Left lung (tissue), 10 donors: ENCODE results near the gene FRYL. TPM values are rescaled to one million over a fixed set of nuclear protein-coding genes. Genes with fewer than 3 reads are reported as not detected.

Experiments used
- ATAC-seq: fragments of 200-7000 bp; cut with Tn5 transposase; one replicate; pipeline ENCODE4 v1.9.1; 2020; ENCODE audit warnings: moderate library complexity
- DNase-seq, 4 donors: peaks; one replicate each; pipeline ENCODE4 v3.0.0-alpha.2; 2013 to 2020
- H3K27ac ChIP-seq, 2 donors: fragments of 200-600 bp; sonication (generic) in 1 of 2; one replicate each; pipeline versions ENCODE4 v1.5.0 to v1.8.0; 2020 to 2021
- H3K27me3 ChIP-seq, 2 donors: fragments of 200-600 bp; sonication (generic) in 1 of 2; one replicate each; pipeline versions ENCODE4 v1.5.0 to v1.8.0; 2020 to 2021
- H3K36me3 ChIP-seq, 2 donors: fragments of 200-600 bp; sonication (generic) in 1 of 2; one replicate each; pipeline versions ENCODE4 v1.5.0 to v1.8.0; 2020 to 2021
- H3K4me1 ChIP-seq, 2 donors: fragments of 200-600 bp; one replicate each; pipeline ENCODE4 v1.8.0; 2021
- H3K4me3 ChIP-seq, 2 donors: fragments of 200-600 bp; sonication (generic) in 1 of 2; one replicate each; pipeline versions ENCODE4 v1.5.0 to v1.8.0; 2020 to 2021; ENCODE audit warnings: mild to moderate bottlenecking in 1 of 2
- H3K9me3 ChIP-seq, 2 donors: fragments of 200-600 bp; sonication (generic) in 1 of 2; one replicate each; pipeline versions ENCODE4 v1.5.0 to v1.8.0; 2020 to 2021
- intact Hi-C, 2 donors: fragments of 100-400 bp; cut with DNase I; formaldehyde crosslinking; loops; one replicate each; pipeline versions ENCODE4 v1.11.2 to v1.14.2; 2022
- polyA plus RNA-seq, 6 donors: library from polyadenylated mRNA; unstranded; fragments of 120-200 nt; gene quantifications; one replicate each; pipeline ENCODE4 v1.2.1, GENCODE V29; 2013; ENCODE audit not compliant: insufficient read length in 6 of 6
- total RNA-seq, 2 donors: library from RNA; stranded (reverse); fragmentation: NEBNext Ultra II Directional; extraction: Animal tissue kit (Norgen Biotek cat#: 25700); gene quantifications; one replicate each; pipeline ENCODE4 v1.2.1, GENCODE V29; 2021
- TF ChIP-seq, protein P1 (sequence below), 2 donors: fragments of 200-600 bp; sonication (generic) in 1 of 2; IDR thresholded peaks; one replicate each; pipeline versions ENCODE4 v1.5.0 to v1.8.0; 2021; ENCODE audit warnings: antibody characterized with exemption in 2 of 2
- donor health status: DM: no; HTN: yes; CAD: no.
- donor health status: DM: no; HTN: no; CAD: no.

Gene FRYL
- total and polyA plus RNA-seq, 8 donors, result 41.9 to 72.7 (median 50.3) TPM

DNA sequence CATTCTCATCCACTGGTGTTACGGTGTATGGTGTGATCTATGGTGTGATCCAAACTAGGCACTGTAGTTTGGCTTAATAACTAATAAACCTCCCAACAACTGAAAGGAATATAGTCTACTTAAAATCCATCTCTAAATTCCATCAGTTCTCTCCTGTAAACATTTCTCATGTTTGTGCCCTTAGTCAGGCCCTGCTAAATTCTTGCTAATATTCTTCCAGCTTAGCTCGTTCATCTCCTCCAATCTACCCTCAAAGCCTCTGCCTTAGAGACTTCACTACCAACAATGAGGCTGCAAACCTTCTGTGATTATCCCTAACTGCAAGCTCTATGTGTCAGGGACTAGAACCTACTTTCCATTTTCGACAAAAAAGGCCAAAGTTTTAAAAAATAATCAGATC is 261.9 kb downstream of the FRYL start:
- H3K4me1 ChIP-seq, result no peaks in the 10 kb centered on the region
- DNase-seq (no peak), ATAC-seq (no peak)
- intact Hi-C loops, result no loop called here
- no peak overlapping the region for H3K4me3 ChIP-seq
- H3K36me3 ChIP-seq, result peaks cover 0 to 79% of the 10 kb centered on the region in 2 donors
- no peaks in the 10 kb centered on the region for H3K9me3 ChIP-seq
- H3K27me3 ChIP-seq, result no peaks in the 10 kb centered on the region
- TF ChIP-seq, protein P1, sequence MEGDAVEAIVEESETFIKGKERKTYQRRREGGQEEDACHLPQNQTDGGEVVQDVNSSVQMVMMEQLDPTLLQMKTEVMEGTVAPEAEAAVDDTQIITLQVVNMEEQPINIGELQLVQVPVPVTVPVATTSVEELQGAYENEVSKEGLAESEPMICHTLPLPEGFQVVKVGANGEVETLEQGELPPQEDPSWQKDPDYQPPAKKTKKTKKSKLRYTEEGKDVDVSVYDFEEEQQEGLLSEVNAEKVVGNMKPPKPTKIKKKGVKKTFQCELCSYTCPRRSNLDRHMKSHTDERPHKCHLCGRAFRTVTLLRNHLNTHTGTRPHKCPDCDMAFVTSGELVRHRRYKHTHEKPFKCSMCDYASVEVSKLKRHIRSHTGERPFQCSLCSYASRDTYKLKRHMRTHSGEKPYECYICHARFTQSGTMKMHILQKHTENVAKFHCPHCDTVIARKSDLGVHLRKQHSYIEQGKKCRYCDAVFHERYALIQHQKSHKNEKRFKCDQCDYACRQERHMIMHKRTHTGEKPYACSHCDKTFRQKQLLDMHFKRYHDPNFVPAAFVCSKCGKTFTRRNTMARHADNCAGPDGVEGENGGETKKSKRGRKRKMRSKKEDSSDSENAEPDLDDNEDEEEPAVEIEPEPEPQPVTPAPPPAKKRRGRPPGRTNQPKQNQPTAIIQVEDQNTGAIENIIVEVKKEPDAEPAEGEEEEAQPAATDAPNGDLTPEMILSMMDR (IDR thresholded peaks at IDR 0.05), result no peak
- no peak overlapping the region for H3K27ac ChIP-seq

DNA sequence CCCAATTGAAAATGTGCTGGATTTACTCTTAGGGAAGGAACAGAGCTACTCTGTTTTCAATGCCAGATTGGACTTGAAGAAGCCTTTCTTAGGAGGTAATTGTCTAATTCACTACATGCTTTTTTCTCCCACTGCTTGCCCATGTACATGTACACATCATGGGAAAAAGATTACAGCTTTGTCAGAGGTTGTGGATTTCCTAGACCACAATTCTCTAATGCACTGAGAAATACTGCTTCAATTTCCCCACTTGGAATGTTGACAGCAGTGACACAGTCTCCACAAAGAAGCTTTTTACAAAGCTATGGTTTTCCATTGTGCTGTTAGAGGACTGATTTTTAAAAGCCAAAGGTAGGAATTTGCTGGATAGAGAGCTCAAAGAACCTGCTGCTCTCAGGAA is 270.5 kb downstream of the FRYL start:
- DNase-seq, result no peak
- H3K36me3 ChIP-seq, result peaks cover 0 to 93% of the 10 kb centered on the region in 2 donors
- ATAC-seq, result no peak
- no peak overlapping the region for H3K27ac ChIP-seq
- H3K27me3 ChIP-seq, result no peaks in the 10 kb centered on the region
- H3K4me3 ChIP-seq, result no peak overlapping the region
- no peaks in the 10 kb centered on the region for H3K9me3 ChIP-seq
- TF ChIP-seq, protein P1 (IDR thresholded peaks at IDR 0.05), result no peak
- no peaks in the 10 kb centered on the region for H3K4me1 ChIP-seq
- intact Hi-C loops, result no loop called here

DNA sequence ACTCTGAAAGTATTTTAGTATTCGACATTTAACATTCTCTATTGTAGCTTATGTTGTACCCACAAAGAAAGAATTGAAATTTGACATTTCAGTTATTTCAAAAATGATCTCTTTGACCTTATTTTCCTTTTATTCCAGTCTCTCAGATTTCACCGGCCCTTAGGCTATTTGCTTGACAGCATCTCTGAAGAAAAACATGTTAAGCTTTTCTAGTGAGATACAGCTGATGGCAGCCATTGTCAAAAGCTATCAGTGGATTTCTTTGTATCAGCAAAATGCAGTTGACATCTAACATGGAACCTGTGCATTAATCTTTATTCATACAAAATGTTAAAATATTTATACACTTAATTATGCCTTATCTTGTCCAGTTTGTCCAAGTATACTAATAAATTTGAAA is 273.4 kb downstream of the FRYL start:
- ATAC-seq (no peak), DNase-seq (no peak)
- Histone ChIP-seq H3K27me3 (no peaks in the 10 kb centered on the region), H3K27ac (no peak overlapping the region), H3K9me3 (no peaks in the 10 kb centered on the region), H3K4me3 (no peak overlapping the region), H3K36me3 (peaks cover 0 to 66% of the 10 kb centered on the region in 2 donors), H3K4me1 (no peaks in the 10 kb centered on the region)
- TF ChIP-seq, protein P1 (IDR thresholded peaks at IDR 0.05), result no peak
- intact Hi-C loops, result no loop called here

DNA sequence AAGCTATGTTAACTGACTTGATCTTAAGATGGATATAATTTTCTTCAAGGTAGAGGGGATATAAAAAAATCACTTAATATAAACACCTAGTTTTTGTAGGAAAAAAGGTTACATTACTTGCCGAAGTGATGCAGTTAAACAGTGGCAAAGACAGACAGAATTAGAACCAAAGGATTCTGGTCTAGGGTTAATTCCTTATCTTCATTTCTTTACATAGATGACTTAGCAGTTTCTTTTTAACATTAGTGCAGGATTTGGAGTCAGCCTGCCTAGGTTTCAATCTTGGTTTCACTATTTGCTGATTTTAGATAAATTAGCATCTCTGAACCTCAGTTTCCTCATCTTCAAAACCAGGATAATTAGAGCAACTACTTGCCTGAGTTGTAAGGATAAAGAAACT is 275.7 kb downstream of the FRYL start:
- Histone ChIP-seq H3K9me3 (no peaks in the 10 kb centered on the region), H3K4me3 (no peak overlapping the region), H3K27me3 (no peaks in the 10 kb centered on the region), H3K4me1 (no peaks in the 10 kb centered on the region), H3K27ac (no peak overlapping the region), H3K36me3 (peaks cover 0 to 66% of the 10 kb centered on the region in 2 donors)
- TF ChIP-seq, protein P1 (IDR thresholded peaks at IDR 0.05), result no peak
- ATAC-seq (no peak), DNase-seq (no peak)
- intact Hi-C loops, result no loop called here

DNA sequence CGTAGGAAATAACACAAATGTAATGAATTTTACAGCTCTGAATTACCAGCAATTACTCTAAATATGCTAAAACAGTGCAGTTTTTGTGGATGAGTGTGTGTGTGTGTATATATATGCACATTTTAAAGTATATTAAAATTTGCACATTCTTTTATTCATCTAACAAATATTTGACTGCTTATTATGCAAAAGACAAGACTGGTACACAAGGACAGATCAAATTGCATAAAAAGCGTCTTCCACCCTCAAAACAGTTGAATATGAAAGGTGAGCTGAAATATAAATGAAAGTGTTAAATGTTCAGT is 276.1 kb downstream of the FRYL start:
- no peaks in the 10 kb centered on the region for H3K9me3 ChIP-seq
- H3K27ac ChIP-seq, result no peak overlapping the region
- TF ChIP-seq, protein P1 (IDR thresholded peaks at IDR 0.05), result no peak
- H3K4me1 ChIP-seq, result no peaks in the 10 kb centered on the region
- peaks cover 0 to 66% of the 10 kb centered on the region in 2 donors for H3K36me3 ChIP-seq
- no peak for ATAC-seq
- no peak overlapping the region for H3K4me3 ChIP-seq
- H3K27me3 ChIP-seq, result no peaks in the 10 kb centered on the region
- no peak for DNase-seq
- intact Hi-C loops, result no loop called here
